HG02623 (cell line): ENCODE data around the gene KIF1A.
"Not testable (repeated sequence)": the region's sequence is repeated elsewhere in the genome, so short reads cannot be mapped to it uniquely, and the experiment has no call there.

Source experiments
- ATAC-seq: cut with Tn5 transposase; IDR thresholded peaks from one replicate; pipeline ENCODE4 v1.9.1; 2021; ENCODE audit warnings: moderate library complexity; ENCODE audit not compliant: unreplicated experiment

The KIF1A gene

GRCh38 chr2:240708457-240708856 is 111.6 kb downstream of the KIF1A start:
- no peak for ATAC-seq

- ATAC-seq: no peak
Observed at GRCh38 chr2:240707821-240708220, 112.2 kb downstream of the KIF1A start.

GRCh38 chr2:240707043-240707756 is 112.8 kb downstream of the KIF1A start:
- ATAC-seq: no peak

GRCh38 chr2:240705204-240705791 is 114.7 kb downstream of the KIF1A start:
- no peak for ATAC-seq

- no peak for ATAC-seq
Observed at GRCh38 chr2:240704651-240705050, 115.4 kb downstream of the KIF1A start.

GRCh38 chr2:240703417-240704341 is 116.3 kb downstream of the KIF1A start:
- no peak for ATAC-seq

GRCh38 chr2:240702640-240703011 is 117.4 kb downstream of the KIF1A start:
- no peak for ATAC-seq

GRCh38 chr2:240701736-240702639 is 118.0 kb downstream of the KIF1A start:
- ATAC-seq: no peak

- no peak for ATAC-seq
Observed at GRCh38 chr2:240701091-240701735, 118.8 kb downstream of the KIF1A start.

GRCh38 chr2:240700616-240701015 is 119.4 kb downstream of the KIF1A start:
- ATAC-seq: not testable (repeated sequence)

GRCh38 chr2:240699835-240700234 is 120.2 kb downstream of the KIF1A start:
- ATAC-seq: not testable (repeated sequence)

- ATAC-seq: not testable (repeated sequence)
Observed at GRCh38 chr2:240698852-240699561, 121.0 kb downstream of the KIF1A start.

GRCh38 chr2:240696469-240696868 is 123.5 kb downstream of the KIF1A start:
- not testable (repeated sequence) for ATAC-seq

- not testable (repeated sequence) for ATAC-seq
Observed at GRCh38 chr2:240695593-240695992, 124.4 kb downstream of the KIF1A start.

GRCh38 chr2:240694304-240694703 is 125.7 kb downstream of the KIF1A start:
- not testable (repeated sequence) for ATAC-seq

GRCh38 chr2:240692583-240693561 is 127.1 kb downstream of the KIF1A start:
- ATAC-seq: not testable (repeated sequence)

- ATAC-seq: not testable (repeated sequence)
Observed at GRCh38 chr2:240691631-240692420, 128.2 kb downstream of the KIF1A start, which contains the start of gene AQP12A. TSS of gene AQP12A (plus strand) at chr2:240691866. CDS start at chr2:240691914, 48 bp downstream.
